OCI-LY3 (cell line): ENCODE results near the gene DGKB.

ENCODE experiments used
- H2AFZ ChIP-seq: fragments of 200-600, 300-600 bp; shearing (Covaris generic); 2 replicates; pipeline ENCODE4 v1.6.0; 2014; ENCODE audit warnings: antibody characterized with exemption, low read depth, low read length
- H3K27ac ChIP-seq: fragments of 200-600, 300-600 bp; sonication (generic); 2 replicates; pipeline ENCODE4 v1.5.1; 2014; ENCODE audit warnings: mild to moderate bottlenecking, low read length, moderate library complexity, mixed read lengths
- H3K27me3 ChIP-seq: fragments of 200-600, 300-600 bp; sonication (generic); 2 replicates; pipeline ENCODE4 v1.6.1; 2014; ENCODE audit warnings: low read depth, low read length, mixed read lengths
- H3K36me3 ChIP-seq: fragments of 200-600, 300-600 bp; sonication (generic); replicated peaks from 2 replicates; pipeline ENCODE3; 2014; ENCODE audit warnings: low read depth, low read length, mixed read lengths
- H3K4me1 ChIP-seq: fragments of 300-600, 200-600 bp; sonication (generic); 2 replicates; pipeline ENCODE4 v1.6.1; 2014; ENCODE audit warnings: low read length, mixed read lengths
- H3K4me2 ChIP-seq: fragments of 200-600, 300-600 bp; sonication (generic); 2 replicates; pipeline ENCODE4 v1.6.1; 2014; ENCODE audit warnings: low read length, mixed read lengths
- H3K4me3 ChIP-seq: fragments of 300-600, 200-600 bp; sonication (generic); 2 replicates; pipeline ENCODE4 v1.5.1; 2014; ENCODE audit warnings: antibody characterized with exemption, mild to moderate bottlenecking, low read length, moderate library complexity
- H3K79me2 ChIP-seq: fragments of 300-600, 200-600 bp; shearing (Covaris generic); 2 replicates; pipeline ENCODE4 v1.6.1; 2014; ENCODE audit warnings: mild to moderate bottlenecking, low read length, mixed read lengths
- H3K9ac ChIP-seq: fragments of 300-600, 200-600 bp; shearing (Covaris generic); 2 replicates; pipeline ENCODE4 v1.6.0; 2014; ENCODE audit warnings: mild to moderate bottlenecking, low read length, moderate library complexity
- H3K9me3 ChIP-seq: fragments of 200-600, 300-600 bp; shearing (Covaris generic); 2 replicates; pipeline ENCODE4 v1.6.1; 2014; ENCODE audit warnings: low read length, mixed read lengths; ENCODE audit not compliant: insufficient read depth
- H4K20me1 ChIP-seq: fragments of 200-600, 300-600 bp; sonication (generic); 2 replicates; pipeline ENCODE4 v1.6.1; 2016; ENCODE audit warnings: low read length, mixed read lengths; ENCODE audit not compliant: insufficient read depth
- EZH2phosphoT487 ChIP-seq: fragments of 200-600 bp; shearing (Covaris generic); IDR thresholded peaks from 2 replicates; pipeline ENCODE4 v1.6.1; 2018; ENCODE audit warnings: antibody characterized with exemption, mixed run types, low read depth
- TF ChIP-seq, protein P1 (sequence below): fragments of 200-600, 300-600 bp; sonication (generic); IDR thresholded peaks from 2 replicates; pipeline ENCODE4 v1.5.1; 2014; ENCODE audit warnings: antibody characterized with exemption, low read length, low read depth

The DGKB gene

DNA sequence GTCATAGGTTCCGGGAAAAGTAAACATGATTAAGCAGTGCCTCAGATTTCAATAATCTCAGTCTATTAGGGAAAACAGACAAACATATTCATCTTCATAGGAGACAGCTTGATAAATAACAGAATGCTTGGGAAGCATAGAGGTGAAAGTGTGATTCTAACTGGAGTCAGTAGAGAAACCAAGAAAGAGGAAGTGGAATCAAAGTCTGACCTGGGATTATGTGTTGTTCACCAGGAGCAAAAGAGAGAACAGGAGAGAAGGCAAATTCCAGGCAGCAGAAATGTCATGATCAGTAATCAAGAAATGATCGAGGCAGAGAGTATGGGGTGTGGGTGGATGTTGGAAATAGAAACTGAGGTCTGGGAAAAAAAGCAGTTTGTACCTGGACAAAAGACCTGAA lies 43.7 kb downstream of the DGKB start:
- H3K36me3 ChIP-seq, result no peaks in the 10 kb centered on the region
- TF ChIP-seq, protein P1, sequence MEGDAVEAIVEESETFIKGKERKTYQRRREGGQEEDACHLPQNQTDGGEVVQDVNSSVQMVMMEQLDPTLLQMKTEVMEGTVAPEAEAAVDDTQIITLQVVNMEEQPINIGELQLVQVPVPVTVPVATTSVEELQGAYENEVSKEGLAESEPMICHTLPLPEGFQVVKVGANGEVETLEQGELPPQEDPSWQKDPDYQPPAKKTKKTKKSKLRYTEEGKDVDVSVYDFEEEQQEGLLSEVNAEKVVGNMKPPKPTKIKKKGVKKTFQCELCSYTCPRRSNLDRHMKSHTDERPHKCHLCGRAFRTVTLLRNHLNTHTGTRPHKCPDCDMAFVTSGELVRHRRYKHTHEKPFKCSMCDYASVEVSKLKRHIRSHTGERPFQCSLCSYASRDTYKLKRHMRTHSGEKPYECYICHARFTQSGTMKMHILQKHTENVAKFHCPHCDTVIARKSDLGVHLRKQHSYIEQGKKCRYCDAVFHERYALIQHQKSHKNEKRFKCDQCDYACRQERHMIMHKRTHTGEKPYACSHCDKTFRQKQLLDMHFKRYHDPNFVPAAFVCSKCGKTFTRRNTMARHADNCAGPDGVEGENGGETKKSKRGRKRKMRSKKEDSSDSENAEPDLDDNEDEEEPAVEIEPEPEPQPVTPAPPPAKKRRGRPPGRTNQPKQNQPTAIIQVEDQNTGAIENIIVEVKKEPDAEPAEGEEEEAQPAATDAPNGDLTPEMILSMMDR, result no peak
- no peak for TF ChIP-seq EZH2phosphoT487
- H3K27ac ChIP-seq, result no peak overlapping the region

DNA sequence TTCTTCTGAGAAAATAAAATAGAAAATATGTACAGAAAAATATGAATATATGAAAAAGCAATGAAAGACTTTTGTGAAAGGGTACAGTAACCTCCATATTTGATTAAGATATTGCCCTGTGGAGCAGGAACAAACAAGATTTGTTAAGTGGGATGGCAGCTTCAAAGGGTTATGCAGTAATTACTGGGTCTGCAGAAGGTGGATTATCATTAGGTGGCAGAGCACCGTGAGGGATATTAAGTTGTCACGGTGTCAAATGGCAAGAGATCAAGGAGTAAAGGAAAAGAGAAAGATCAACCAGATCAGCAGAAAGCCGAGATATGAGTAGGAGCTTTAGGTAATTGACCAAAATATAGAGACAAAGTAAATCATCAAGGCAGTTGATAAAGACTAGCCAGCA lies 44.1 kb downstream of the DGKB start:
- Histone ChIP-seq H3K27me3 (no peaks in the 10 kb centered on the region), H3K9ac (no peak overlapping the region), H3K4me1 (peaks cover 7% of the 10 kb centered on the region; the same call in 1 of the 2 replicates), H3K4me2 (no peak overlapping the region), H3K36me3 (no peaks in the 10 kb centered on the region), H4K20me1 (no peaks in the 10 kb centered on the region), H3K27ac (no peak overlapping the region), H2AFZ (no peak overlapping the region), H3K9me3 (no peaks in the 10 kb centered on the region), H3K4me3 (no peak overlapping the region), H3K79me2 (no peaks in the 10 kb centered on the region)
- TF ChIP-seq, protein P1, result no peak
- no peak for TF ChIP-seq EZH2phosphoT487

More for the DNA sequence above, 43.7 kb downstream of the DGKB start:
- peaks cover 7% of the 10 kb centered on the region; the same call in 1 of the 2 replicates for H3K4me1 ChIP-seq
- no peak overlapping the region for H2AFZ ChIP-seq
- H3K4me2 ChIP-seq, result no peak overlapping the region
- no peaks in the 10 kb centered on the region for H3K79me2 ChIP-seq
- H3K9ac ChIP-seq, result no peak overlapping the region
- H3K4me3 ChIP-seq, result no peak overlapping the region
- H4K20me1 ChIP-seq, result no peaks in the 10 kb centered on the region
- no peaks in the 10 kb centered on the region for H3K9me3 ChIP-seq
- H3K27me3 ChIP-seq, result no peaks in the 10 kb centered on the region

DNA sequence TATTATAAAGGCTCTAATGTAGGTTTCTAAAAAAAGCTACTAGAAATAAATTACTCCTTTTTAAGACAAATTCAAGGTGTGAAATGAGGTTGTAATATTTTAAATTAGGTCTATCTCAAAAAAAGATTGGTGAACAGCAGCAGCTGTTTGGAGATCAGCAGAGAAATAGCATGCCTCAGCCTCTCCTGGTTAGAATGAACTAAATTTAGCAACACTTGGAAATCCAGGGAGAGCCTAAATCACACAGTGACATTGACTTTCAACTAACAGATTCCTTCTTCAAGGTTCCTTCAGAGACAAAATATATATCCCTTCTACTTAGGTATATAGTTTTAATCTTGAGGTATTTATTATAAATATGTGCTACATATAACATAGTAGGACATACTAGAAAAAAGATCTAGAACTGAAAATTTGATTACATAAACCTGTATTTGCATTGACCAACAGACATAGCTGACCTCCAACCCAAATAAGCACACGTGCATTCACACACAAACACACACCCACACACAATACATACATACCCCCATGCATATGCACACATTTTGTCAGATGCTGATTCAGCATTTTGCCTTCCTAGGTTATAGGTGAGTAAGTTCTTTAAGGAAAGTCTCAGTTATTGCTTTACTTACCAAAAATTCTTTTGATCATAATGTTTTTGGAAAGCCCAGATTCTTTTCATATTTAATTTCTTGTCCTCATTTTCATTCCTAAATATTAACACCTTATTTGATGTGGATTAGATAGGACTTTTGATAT lies 47.3 kb downstream of the DGKB start:
- H3K9ac ChIP-seq, result no peak overlapping the region
- H3K27ac ChIP-seq, result no peak overlapping the region
- H3K79me2 ChIP-seq, result no peaks in the 10 kb centered on the region

DNA sequence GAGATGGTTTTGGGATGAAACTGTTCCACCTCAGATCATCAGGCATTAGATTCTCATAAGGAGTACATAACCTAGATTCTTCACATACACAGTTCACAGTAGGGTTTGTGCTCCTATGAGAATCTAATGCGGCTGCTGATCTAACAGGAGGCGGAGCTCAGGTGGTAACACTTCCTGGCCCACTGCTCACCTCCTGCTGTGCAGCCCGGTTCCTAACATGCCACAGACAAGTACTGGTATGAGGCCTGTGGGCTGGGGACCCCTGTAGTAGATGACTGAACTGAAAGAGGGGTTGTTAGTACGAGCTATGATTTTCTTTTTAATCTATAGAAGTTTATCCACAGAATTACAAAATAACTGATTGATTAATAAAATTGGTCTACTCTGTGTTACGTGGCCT lies 48.1 kb downstream of the DGKB start:
- TF ChIP-seq, protein P1, result no peak
- TF ChIP-seq EZH2phosphoT487, result no peak

More for the DNA sequence above, 47.3 kb downstream of the DGKB start:
- no peaks in the 10 kb centered on the region for H4K20me1 ChIP-seq
- no peak overlapping the region for H3K4me3 ChIP-seq
- peaks cover 14% of the 10 kb centered on the region for H3K4me1 ChIP-seq
- no peak for TF ChIP-seq EZH2phosphoT487
- TF ChIP-seq, protein P1, result no peak
- no peaks in the 10 kb centered on the region for H3K36me3 ChIP-seq
- H3K4me2 ChIP-seq, result no peak overlapping the region
- H3K9me3 ChIP-seq, result no peaks in the 10 kb centered on the region
- H3K27me3 ChIP-seq, result no peaks in the 10 kb centered on the region
- H2AFZ ChIP-seq, result no peak overlapping the region

More for the DNA sequence above, 48.1 kb downstream of the DGKB start:
- Histone ChIP-seq H3K79me2 (no peaks in the 10 kb centered on the region), H2AFZ (no peak overlapping the region), H3K4me3 (no peak overlapping the region), H3K27me3 (no peaks in the 10 kb centered on the region), H3K4me2 (no peak overlapping the region), H3K9me3 (no peaks in the 10 kb centered on the region), H3K9ac (no peak overlapping the region), H3K27ac (no peak overlapping the region), H3K36me3 (no peaks in the 10 kb centered on the region), H3K4me1 (peaks cover 20% of the 10 kb centered on the region), H4K20me1 (no peaks in the 10 kb centered on the region)
